GM13976 (cell line): ENCODE data around the gene C4orf50.

Experiments used
- DNase-seq: peaks from one replicate; pipeline ENCODE4 v3.0.0; 2012; ENCODE audit warnings: low spot score
- in situ Hi-C: fragments of 300-500 bp; cut with MboI; formaldehyde crosslinking; loops from one replicate; pipeline ENCODE4 v1.12.0; 2022; ENCODE audit warnings: low sequenced_read_pairs, mixed read lengths, inconsistent platforms; ENCODE audit not compliant: unreplicated experiment
- TF ChIP-seq, protein P1 (sequence below): IDR thresholded peaks from 2 replicates; pipeline ENCODE4 v1.5.1; 2012; ENCODE audit warnings: borderline replicate concordance, mild to moderate bottlenecking; ENCODE audit not compliant: insufficient read depth; ENCODE audit errors: extremely low read depth, missing control alignments, control extremely low read depth

C4orf50 gene

GRCh38 chr4:5918331-5918985 is 99.8 kb downstream of the C4orf50 start:
- DNase-seq, result no peak
- TF ChIP-seq, protein P1, sequence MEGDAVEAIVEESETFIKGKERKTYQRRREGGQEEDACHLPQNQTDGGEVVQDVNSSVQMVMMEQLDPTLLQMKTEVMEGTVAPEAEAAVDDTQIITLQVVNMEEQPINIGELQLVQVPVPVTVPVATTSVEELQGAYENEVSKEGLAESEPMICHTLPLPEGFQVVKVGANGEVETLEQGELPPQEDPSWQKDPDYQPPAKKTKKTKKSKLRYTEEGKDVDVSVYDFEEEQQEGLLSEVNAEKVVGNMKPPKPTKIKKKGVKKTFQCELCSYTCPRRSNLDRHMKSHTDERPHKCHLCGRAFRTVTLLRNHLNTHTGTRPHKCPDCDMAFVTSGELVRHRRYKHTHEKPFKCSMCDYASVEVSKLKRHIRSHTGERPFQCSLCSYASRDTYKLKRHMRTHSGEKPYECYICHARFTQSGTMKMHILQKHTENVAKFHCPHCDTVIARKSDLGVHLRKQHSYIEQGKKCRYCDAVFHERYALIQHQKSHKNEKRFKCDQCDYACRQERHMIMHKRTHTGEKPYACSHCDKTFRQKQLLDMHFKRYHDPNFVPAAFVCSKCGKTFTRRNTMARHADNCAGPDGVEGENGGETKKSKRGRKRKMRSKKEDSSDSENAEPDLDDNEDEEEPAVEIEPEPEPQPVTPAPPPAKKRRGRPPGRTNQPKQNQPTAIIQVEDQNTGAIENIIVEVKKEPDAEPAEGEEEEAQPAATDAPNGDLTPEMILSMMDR, result no peak
- in situ Hi-C loops, result no loop called here

GRCh38 chr4:5917672-5918071 is 100.6 kb downstream of the C4orf50 start:
- in situ Hi-C loops, result no loop called here
- DNase-seq, result no peak
- TF ChIP-seq, protein P1, result no peak

- DNase-seq, result no peak
- in situ Hi-C loops, result no loop called here
- TF ChIP-seq, protein P1, result no peak
These were observed 102.0 kb downstream of the C4orf50 start for GRCh38 chr4:5916229-5916628.

- DNase-seq, result no peak
- in situ Hi-C loops, result no loop called here
- TF ChIP-seq, protein P1, result no peak
These were observed 104.8 kb downstream of the C4orf50 start for GRCh38 chr4:5913454-5913853.

GRCh38 chr4:5912614-5913019 is 105.6 kb downstream of the C4orf50 start:
- no peak for DNase-seq
- TF ChIP-seq, protein P1, result no peak
- in situ Hi-C loops, result no loop called here

DNA sequence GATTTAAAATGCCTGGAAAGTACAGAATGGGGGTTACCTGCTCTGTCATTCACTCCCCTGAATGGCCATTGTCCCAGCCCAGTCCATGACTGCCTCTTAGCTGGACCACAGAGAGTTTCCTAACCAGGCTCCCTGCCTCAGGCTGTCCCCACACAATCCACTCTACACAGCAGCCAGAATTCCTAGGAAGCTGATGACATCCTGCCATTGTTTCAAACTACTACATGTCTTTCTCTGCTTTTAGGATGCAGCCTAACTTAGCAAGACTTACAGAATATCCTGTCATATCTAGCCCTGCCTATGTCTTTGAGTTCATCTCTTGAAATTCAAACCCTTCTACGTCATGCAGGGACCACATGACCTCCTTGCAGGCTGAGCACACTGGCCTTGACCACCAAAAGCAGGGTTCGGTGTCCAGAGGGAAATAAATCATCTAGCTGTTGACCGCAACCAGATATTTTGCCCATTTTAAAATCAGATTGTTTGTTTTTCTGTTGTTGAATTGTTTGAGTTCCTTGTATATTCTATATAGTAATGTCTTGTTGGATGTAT is 109.3 kb downstream of the C4orf50 start:
- TF ChIP-seq, protein P1, result no peak
- DNase-seq, result no peak
- in situ Hi-C loops, result no loop called here
